ENCODE results near the gene CDK13. TPM values are rescaled to one million over a fixed set of nuclear protein-coding genes. Genes with fewer than 3 reads are reported as not detected.

Gene CDK13
- total RNA-seq, 1 experiment from 2014 or later, result 39.2 TPM

DNA sequence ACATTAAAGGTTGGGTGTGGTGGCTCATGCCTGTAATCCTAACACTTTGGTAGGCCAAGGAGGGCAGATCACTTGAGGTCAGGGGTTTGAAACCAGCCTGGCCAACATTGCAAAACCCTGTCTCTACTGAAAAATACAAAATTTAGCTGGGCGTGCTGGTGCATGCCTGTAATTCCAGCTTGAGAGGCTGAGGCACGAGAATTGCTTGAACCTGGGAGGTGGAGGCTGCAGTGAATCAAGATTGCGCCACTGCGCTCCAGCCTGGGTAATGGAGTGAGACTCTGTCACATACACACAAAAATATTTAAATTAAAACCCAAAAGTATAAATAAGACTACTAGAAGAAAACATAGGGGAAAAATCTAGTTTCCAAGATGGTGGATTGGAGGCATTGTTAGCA, 41.9 kb upstream of the CDK13 start:
- H3K4me1 Mint-ChIP-seq, result no peaks in the 10 kb centered on the region
- CTCF ChIA-PET, result no interaction called here
- TF ChIP-seq CBFB (CRISPR knock-in tag; IDR thresholded peaks at IDR 0.05; ENCODE audit: low read depth) (no peak), MYBL2 (CRISPR knock-in tag; IDR thresholded peaks at IDR 0.05) (no peak), ZNF396 (CRISPR knock-in tag; IDR thresholded peaks at IDR 0.05; ENCODE audit: borderline replicate concordance) (no peak), TP53 (CRISPR knock-in tag; IDR thresholded peaks at IDR 0.05) (no peak), ZNF232 (CRISPR knock-in tag; IDR thresholded peaks at IDR 0.05) (no peak)
- TF ChIP-seq, protein P1, sequence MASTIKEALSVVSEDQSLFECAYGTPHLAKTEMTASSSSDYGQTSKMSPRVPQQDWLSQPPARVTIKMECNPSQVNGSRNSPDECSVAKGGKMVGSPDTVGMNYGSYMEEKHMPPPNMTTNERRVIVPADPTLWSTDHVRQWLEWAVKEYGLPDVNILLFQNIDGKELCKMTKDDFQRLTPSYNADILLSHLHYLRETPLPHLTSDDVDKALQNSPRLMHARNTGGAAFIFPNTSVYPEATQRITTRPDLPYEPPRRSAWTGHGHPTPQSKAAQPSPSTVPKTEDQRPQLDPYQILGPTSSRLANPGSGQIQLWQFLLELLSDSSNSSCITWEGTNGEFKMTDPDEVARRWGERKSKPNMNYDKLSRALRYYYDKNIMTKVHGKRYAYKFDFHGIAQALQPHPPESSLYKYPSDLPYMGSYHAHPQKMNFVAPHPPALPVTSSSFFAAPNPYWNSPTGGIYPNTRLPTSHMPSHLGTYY (CRISPR knock-in tag; IDR thresholded peaks at IDR 0.05), result no peak
- TF ChIP-seq, protein P2, sequence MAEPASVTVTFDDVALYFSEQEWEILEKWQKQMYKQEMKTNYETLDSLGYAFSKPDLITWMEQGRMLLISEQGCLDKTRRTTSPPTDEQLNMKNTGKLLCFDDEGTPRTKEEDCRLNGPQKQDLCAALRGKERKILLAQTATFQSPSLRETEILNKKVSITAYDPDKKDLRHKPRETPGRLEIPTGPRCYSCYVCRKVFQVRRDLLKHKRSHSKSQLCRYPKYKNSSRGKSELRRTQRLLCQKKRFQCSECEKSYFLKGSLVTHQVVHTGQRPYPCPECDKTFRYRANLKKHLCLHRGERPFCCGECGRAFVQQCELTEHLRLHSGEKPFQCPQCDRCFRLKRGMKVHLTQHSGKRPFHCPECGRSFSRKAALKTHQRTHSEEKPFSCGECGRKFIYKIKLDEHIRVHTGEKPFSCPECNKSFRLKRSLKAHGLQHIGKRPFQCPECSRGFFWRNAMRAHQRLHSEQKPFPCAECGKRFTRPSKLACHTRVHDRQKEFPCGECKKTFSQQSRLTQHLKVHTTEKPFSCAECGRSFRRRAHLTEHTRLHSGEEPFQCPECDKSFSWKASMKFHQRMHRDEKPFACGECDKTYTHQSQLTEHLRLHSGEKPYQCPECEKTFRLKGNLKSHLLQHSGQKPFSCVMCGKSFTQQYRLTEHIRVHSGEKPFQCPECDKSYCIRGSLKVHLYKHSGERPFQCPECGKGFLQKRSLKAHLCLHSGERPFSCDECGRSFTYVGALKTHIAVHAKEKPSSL (CRISPR knock-in tag; conservative IDR thresholded peaks at IDR 0.05), result no peak
- POLR2A ChIA-PET, result no interaction called here
- H3K27ac Mint-ChIP-seq, result no peak overlapping the region
- no peaks in the 10 kb centered on the region for H3K36me3 Mint-ChIP-seq
- ATAC-seq (no peak), DNase-seq (ENCODE audit: low spot score) (no peak)
- no peaks in the 10 kb centered on the region; the same call in 1 of the 2 replicates for H3K27me3 Mint-ChIP-seq (ENCODE audit: low read depth)
- peaks cover 8% of the 10 kb centered on the region for H3K9me3 Mint-ChIP-seq
- no peak overlapping the region for H3K4me3 Mint-ChIP-seq

DNA sequence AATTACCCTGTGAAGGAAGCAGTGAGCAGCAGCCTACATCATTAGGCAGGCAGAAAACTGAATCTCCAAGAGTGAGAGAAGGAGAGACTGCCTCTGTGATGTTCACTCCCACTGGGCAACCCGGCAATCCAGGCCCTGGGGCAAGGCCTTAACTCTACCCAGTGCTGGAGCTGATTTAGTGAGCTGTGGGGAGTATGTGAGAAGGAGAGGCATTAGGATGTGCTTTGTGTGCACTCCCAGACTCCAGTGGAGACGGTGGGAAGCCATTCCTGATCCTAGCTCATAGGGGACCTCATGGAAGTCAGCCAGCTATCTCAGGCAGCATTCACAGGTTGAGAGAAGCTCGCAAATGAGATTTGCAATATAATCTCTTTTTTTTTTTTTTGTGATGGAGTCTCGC, 41.1 kb upstream of the CDK13 start:
- Mint-ChIP-seq H3K27ac (no peak overlapping the region), H3K4me1 (no peaks in the 10 kb centered on the region), H3K9me3 (peaks cover 8% of the 10 kb centered on the region), H3K27me3 (ENCODE audit: low read depth) (no peaks in the 10 kb centered on the region; the same call in 1 of the 2 replicates), H3K36me3 (no peaks in the 10 kb centered on the region), H3K4me3 (no peak overlapping the region)
- TF ChIP-seq OVOL2 (CRISPR knock-in tag; IDR thresholded peaks at IDR 0.05; ENCODE audit: borderline replicate concordance) (no peak), TEAD1 (CRISPR knock-in tag; IDR thresholded peaks at IDR 0.05) (no peak)
- TF ChIP-seq, protein P3, sequence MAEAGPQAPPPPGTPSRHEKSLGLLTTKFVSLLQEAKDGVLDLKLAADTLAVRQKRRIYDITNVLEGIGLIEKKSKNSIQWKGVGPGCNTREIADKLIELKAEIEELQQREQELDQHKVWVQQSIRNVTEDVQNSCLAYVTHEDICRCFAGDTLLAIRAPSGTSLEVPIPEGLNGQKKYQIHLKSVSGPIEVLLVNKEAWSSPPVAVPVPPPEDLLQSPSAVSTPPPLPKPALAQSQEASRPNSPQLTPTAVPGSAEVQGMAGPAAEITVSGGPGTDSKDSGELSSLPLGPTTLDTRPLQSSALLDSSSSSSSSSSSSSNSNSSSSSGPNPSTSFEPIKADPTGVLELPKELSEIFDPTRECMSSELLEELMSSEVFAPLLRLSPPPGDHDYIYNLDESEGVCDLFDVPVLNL (CRISPR knock-in tag; IDR thresholded peaks at IDR 0.05; ENCODE audit: borderline replicate concordance, low read depth), result no peak
- TF ChIP-seq, protein P4, sequence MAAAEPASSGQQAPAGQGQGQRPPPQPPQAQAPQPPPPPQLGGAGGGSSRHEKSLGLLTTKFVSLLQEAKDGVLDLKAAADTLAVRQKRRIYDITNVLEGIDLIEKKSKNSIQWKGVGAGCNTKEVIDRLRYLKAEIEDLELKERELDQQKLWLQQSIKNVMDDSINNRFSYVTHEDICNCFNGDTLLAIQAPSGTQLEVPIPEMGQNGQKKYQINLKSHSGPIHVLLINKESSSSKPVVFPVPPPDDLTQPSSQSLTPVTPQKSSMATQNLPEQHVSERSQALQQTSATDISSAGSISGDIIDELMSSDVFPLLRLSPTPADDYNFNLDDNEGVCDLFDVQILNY (CRISPR knock-in tag; IDR thresholded peaks at IDR 0.05), result no peak
- POLR2A ChIA-PET, result interaction anchor here (0.6 kb wide), 1 partner anchor 147 kb away, joined by 4 read pairs; no protein-coding TSS in a partner anchor
- ATAC-seq, result no peak
- CTCF ChIA-PET, result interaction anchor here (0.7 to 2.9 kb wide), 2 partner anchors 13 to 109 kb away, joined by 4 to 21 read pairs; no protein-coding TSS in a partner anchor
- DNase-seq (ENCODE audit: low spot score), result no peak

DNA sequence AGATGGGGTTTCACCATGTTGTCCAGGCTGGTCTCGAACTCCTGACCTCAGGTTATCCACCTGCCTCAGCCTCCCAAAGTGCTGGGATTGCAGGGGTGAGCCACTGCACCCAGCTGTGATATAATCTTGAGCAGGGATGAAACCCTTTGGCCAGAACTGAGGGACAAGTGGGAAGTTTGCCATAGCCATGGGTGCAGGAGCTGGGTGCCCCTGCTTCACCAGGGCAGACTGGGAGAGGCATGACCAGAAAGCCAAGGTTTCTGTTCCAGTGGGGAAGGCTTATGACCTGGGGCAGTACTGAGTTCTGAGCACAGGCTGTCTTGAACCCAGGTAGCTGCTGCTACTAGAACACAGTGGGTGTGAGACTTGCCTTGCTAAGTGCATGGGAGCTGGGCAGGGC, 40.5 kb upstream of the CDK13 start:
- ATAC-seq (no peak), DNase-seq (ENCODE audit: low spot score) (no peak)
- ChIA-PET CTCF (interaction anchor here (0.6 to 2.9 kb wide), 2 partner anchors 13 to 50 kb away, joined by 3 to 21 read pairs; no protein-coding TSS in a partner anchor), POLR2A (no interaction called here)
- TF ChIP-seq MYBL2 (CRISPR knock-in tag; IDR thresholded peaks at IDR 0.05) (no peak), CREB1 (CRISPR knock-in tag; IDR thresholded peaks at IDR 0.05) (no peak), KAT7 (CRISPR knock-in tag; IDR thresholded peaks at IDR 0.05; ENCODE audit: borderline replicate concordance) (no peak), ZNF121 (CRISPR knock-in tag; IDR thresholded peaks at IDR 0.05) (no peak)
- TF ChIP-seq, protein P5, sequence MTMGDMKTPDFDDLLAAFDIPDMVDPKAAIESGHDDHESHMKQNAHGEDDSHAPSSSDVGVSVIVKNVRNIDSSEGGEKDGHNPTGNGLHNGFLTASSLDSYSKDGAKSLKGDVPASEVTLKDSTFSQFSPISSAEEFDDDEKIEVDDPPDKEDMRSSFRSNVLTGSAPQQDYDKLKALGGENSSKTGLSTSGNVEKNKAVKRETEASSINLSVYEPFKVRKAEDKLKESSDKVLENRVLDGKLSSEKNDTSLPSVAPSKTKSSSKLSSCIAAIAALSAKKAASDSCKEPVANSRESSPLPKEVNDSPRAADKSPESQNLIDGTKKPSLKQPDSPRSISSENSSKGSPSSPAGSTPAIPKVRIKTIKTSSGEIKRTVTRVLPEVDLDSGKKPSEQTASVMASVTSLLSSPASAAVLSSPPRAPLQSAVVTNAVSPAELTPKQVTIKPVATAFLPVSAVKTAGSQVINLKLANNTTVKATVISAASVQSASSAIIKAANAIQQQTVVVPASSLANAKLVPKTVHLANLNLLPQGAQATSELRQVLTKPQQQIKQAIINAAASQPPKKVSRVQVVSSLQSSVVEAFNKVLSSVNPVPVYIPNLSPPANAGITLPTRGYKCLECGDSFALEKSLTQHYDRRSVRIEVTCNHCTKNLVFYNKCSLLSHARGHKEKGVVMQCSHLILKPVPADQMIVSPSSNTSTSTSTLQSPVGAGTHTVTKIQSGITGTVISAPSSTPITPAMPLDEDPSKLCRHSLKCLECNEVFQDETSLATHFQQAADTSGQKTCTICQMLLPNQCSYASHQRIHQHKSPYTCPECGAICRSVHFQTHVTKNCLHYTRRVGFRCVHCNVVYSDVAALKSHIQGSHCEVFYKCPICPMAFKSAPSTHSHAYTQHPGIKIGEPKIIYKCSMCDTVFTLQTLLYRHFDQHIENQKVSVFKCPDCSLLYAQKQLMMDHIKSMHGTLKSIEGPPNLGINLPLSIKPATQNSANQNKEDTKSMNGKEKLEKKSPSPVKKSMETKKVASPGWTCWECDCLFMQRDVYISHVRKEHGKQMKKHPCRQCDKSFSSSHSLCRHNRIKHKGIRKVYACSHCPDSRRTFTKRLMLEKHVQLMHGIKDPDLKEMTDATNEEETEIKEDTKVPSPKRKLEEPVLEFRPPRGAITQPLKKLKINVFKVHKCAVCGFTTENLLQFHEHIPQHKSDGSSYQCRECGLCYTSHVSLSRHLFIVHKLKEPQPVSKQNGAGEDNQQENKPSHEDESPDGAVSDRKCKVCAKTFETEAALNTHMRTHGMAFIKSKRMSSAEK (CRISPR knock-in tag; IDR thresholded peaks at IDR 0.05; ENCODE audit: borderline replicate concordance), result no peak
- no peaks in the 10 kb centered on the region for H3K4me1 Mint-ChIP-seq
- H3K9me3 Mint-ChIP-seq, result peaks cover 8% of the 10 kb centered on the region
- H3K4me3 Mint-ChIP-seq, result no peak overlapping the region
- H3K36me3 Mint-ChIP-seq, result no peaks in the 10 kb centered on the region
- H3K27ac Mint-ChIP-seq, result no peak overlapping the region
- no peaks in the 10 kb centered on the region; the same call in 1 of the 2 replicates for H3K27me3 Mint-ChIP-seq (ENCODE audit: low read depth)

All from WTC11 (cell line).